ENCODE results near the gene TTC24.

The TTC24 gene

GRCh38 chr1:156624814-156625435 is 45.4 kb downstream of the TTC24 start:
- no peaks in the 10 kb centered on the region for H3K9me3 ChIP-seq (ENCODE audit: insufficient read depth, low read length)
- no peak overlapping the region for H3K9ac ChIP-seq (ENCODE audit: low read length)
- H3K27ac ChIP-seq (ENCODE audit: low read depth, low read length), result no peak overlapping the region
- TF ChIP-seq EZH2phosphoT487 (conservative IDR thresholded peaks at IDR 0.05; ENCODE audit: low read length), result no peak
- no peak for TF ChIP-seq CTCF (IDR thresholded peaks at IDR 0.05; ENCODE audit: insufficient read depth, low read length, poor library complexity, severe bottlenecking)
- H3K4me2 ChIP-seq (ENCODE audit: low read depth, low read length, poor library complexity, severe bottlenecking), result no peak overlapping the region
- no peak overlapping the region for H2AFZ ChIP-seq (ENCODE audit: low read depth, low read length, severe bottlenecking)
- H3K36me3 ChIP-seq (ENCODE audit: low read length), result no peaks in the 10 kb centered on the region
- no peak overlapping the region for H3K4me3 ChIP-seq (ENCODE audit: insufficient read depth, low read length, poor library complexity, severe bottlenecking)
- H3K79me2 ChIP-seq (ENCODE audit: insufficient read depth, low read length), result no peaks in the 10 kb centered on the region
- no peaks in the 10 kb centered on the region for H3K9me2 ChIP-seq (replicated peaks; ENCODE audit: insufficient read depth, low read length)
- no peaks in the 10 kb centered on the region for H4K20me1 ChIP-seq (ENCODE audit: low read depth, low read length)
- no peaks in the 10 kb centered on the region for H3K27me3 ChIP-seq (ENCODE audit: low read length)
- H3F3A ChIP-seq (ENCODE audit: insufficient read depth), result 0 out of 2 replicates have a peak, but pooled peaks cover 3% of the 10 kb centered on the region

- H3K79me2 ChIP-seq (ENCODE audit: insufficient read depth, low read length), result no peaks in the 10 kb centered on the region
- H3K9ac ChIP-seq (ENCODE audit: low read length), result no peak overlapping the region
- H3K36me3 ChIP-seq (ENCODE audit: low read length), result no peaks in the 10 kb centered on the region
- H3K27ac ChIP-seq (ENCODE audit: low read depth, low read length), result no peak overlapping the region
- H3K27me3 ChIP-seq (ENCODE audit: low read length), result no peaks in the 10 kb centered on the region
- no peaks in the 10 kb centered on the region for H3K9me2 ChIP-seq (replicated peaks; ENCODE audit: insufficient read depth, low read length)
- TF ChIP-seq CTCF (IDR thresholded peaks at IDR 0.05; ENCODE audit: insufficient read depth, low read length, poor library complexity, severe bottlenecking), result peak; percentile 67
- TF ChIP-seq EZH2phosphoT487 (conservative IDR thresholded peaks at IDR 0.05; ENCODE audit: low read length), result no peak
- H3K9me3 ChIP-seq (ENCODE audit: insufficient read depth, low read length), result no peaks in the 10 kb centered on the region
- H4K20me1 ChIP-seq (ENCODE audit: low read depth, low read length), result no peaks in the 10 kb centered on the region
- H3F3A ChIP-seq (ENCODE audit: insufficient read depth), result 0 out of 2 replicates have a peak, but pooled peaks cover 3% of the 10 kb centered on the region
- no peak overlapping the region for H2AFZ ChIP-seq (ENCODE audit: low read depth, low read length, severe bottlenecking)
- H3K4me3 ChIP-seq (ENCODE audit: insufficient read depth, low read length, poor library complexity, severe bottlenecking), result no peak overlapping the region
- H3K4me2 ChIP-seq (ENCODE audit: low read depth, low read length, poor library complexity, severe bottlenecking), result no peak overlapping the region
These were observed 46.0 kb downstream of the TTC24 start for GRCh38 chr1:156625436-156626078.

GRCh38 chr1:156626079-156626438 is 46.5 kb downstream of the TTC24 start:
- Histone ChIP-seq H3F3A (ENCODE audit: insufficient read depth) (0 out of 2 replicates have a peak, but pooled peaks cover 3% of the 10 kb centered on the region), H3K27me3 (ENCODE audit: low read length) (no peaks in the 10 kb centered on the region), H3K9me3 (ENCODE audit: insufficient read depth, low read length) (no peaks in the 10 kb centered on the region), H4K20me1 (ENCODE audit: low read depth, low read length) (no peaks in the 10 kb centered on the region), H3K4me2 (ENCODE audit: low read depth, low read length, poor library complexity, severe bottlenecking) (no peak overlapping the region), H3K36me3 (ENCODE audit: low read length) (no peaks in the 10 kb centered on the region), H3K9me2 (replicated peaks; ENCODE audit: insufficient read depth, low read length) (no peaks in the 10 kb centered on the region), H3K27ac (ENCODE audit: low read depth, low read length) (no peak overlapping the region), H2AFZ (ENCODE audit: low read depth, low read length, severe bottlenecking) (no peak overlapping the region), H3K79me2 (ENCODE audit: insufficient read depth, low read length) (no peaks in the 10 kb centered on the region), H3K9ac (ENCODE audit: low read length) (no peak overlapping the region), H3K4me3 (ENCODE audit: insufficient read depth, low read length, poor library complexity, severe bottlenecking) (no peak overlapping the region)
- no peak for TF ChIP-seq EZH2phosphoT487 (conservative IDR thresholded peaks at IDR 0.05; ENCODE audit: low read length)
- no peak for TF ChIP-seq CTCF (IDR thresholded peaks at IDR 0.05; ENCODE audit: insufficient read depth, low read length, poor library complexity, severe bottlenecking)

Measured in SU-DHL-6 (cell line).